Lung (tissue), 12 donors: ENCODE measurements around the gene SHANK1. TPM values are rescaled to one million over a fixed set of nuclear protein-coding genes. Genes with fewer than 3 reads are reported as not detected.

Experiments used
- ATAC-seq: fragments of 200-7000 bp; cut with Tn5 transposase; one replicate; pipeline ENCODE4 v1.9.1; 2020; ENCODE audit warnings: moderate number of reproducible peaks; ENCODE audit not compliant: insufficient read depth, low FRiP score
- DNase-seq, 3 donors: peaks; one replicate each; pipeline ENCODE4 v3.0.0-alpha.2; 2013 to 2017
- H3K27ac ChIP-seq, 2 donors: one replicate each; pipeline ENCODE4 v1.5.1; 2013; ENCODE audit warnings: mild to moderate bottlenecking in 2 of 2, moderate library complexity in 2 of 2, control low read depth in 1 of 2, inconsistent platforms in 1 of 2, low read depth in 1 of 2, low read length in 1 of 2
- H3K27me3 ChIP-seq, 3 donors: one replicate each; pipeline ENCODE4 v1.5.1; 2013; ENCODE audit warnings: low read length in 2 of 3; ENCODE audit not compliant: control insufficient read depth in 3 of 3, insufficient read depth in 3 of 3
- H3K36me3 ChIP-seq, 4 donors: one replicate each; pipeline ENCODE4 v1.5.1; 2013; ENCODE audit warnings: low read length in 4 of 4, mild to moderate bottlenecking in 1 of 4, moderate library complexity in 1 of 4; ENCODE audit not compliant: control insufficient read depth in 4 of 4, insufficient read depth in 4 of 4
- H3K4me1 ChIP-seq, 5 donors: one replicate each; pipeline ENCODE4 v1.5.1; 2013; ENCODE audit warnings: low read length in 5 of 5, mild to moderate bottlenecking in 2 of 5, moderate library complexity in 1 of 5; ENCODE audit not compliant: control insufficient read depth in 5 of 5, insufficient read depth in 5 of 5
- H3K4me3 ChIP-seq: one replicate; pipeline ENCODE4 v1.5.1; 2013; ENCODE audit warnings: mild to moderate bottlenecking, control low read depth, moderate library complexity
- H3K9ac ChIP-seq, 2 donors: one replicate each; pipeline ENCODE4 v1.5.1; 2013; ENCODE audit warnings: low read length in 2 of 2, control low read depth in 1 of 2; ENCODE audit not compliant: insufficient read depth in 1 of 2
- H3K9me3 ChIP-seq, 4 donors: one replicate each; pipeline ENCODE4 v1.5.1; 2013; ENCODE audit warnings: low read length in 3 of 4, mild to moderate bottlenecking in 1 of 4, moderate library complexity in 1 of 4; ENCODE audit not compliant: control insufficient read depth in 4 of 4, insufficient read depth in 3 of 4
- WGBS, 2 donors: extraction: QIAGEN DNeasy Blood & Tissue Kit; methylation state at CpG; one replicate each; pipeline ENCODE4 v1.1.7; 2013; 5-methylcytosine and 5-hydroxymethylcytosine counted together
- polyA plus RNA-seq, 2 donors: library from polyadenylated mRNA; stranded (reverse); fragments of 200-250 nt; gene quantifications; one replicate each; pipeline ENCODE4 v1.2.1, GENCODE V29; 2013
- total RNA-seq, 2 donors: library from RNA; depleted of rRNA in 1 of 2; stranded (reverse); fragments of >200 nt in 1 of 2; gene quantifications; one replicate each; pipeline ENCODE4 v1.2.1, GENCODE V29; 2014 to 2021
- TF ChIP-seq, protein P1 (sequence below): IDR thresholded peaks from 2 replicates; pipeline ENCODE4 v1.5.1; 2012; ENCODE audit warnings: mild to moderate bottlenecking; ENCODE audit errors: control extremely low read depth, extremely low read depth
- donor health status: control.
- donor health status: control.
- donor health status: Bipolar disorder and iron deficiency.
- donor health status: healthy.
- donor health status: DM: yes; HTN: yes; CAD: no.

SHANK1 gene
- total and polyA plus RNA-seq, 4 donors: 0.15 to 1.2 (median 0.21) TPM

DNA sequence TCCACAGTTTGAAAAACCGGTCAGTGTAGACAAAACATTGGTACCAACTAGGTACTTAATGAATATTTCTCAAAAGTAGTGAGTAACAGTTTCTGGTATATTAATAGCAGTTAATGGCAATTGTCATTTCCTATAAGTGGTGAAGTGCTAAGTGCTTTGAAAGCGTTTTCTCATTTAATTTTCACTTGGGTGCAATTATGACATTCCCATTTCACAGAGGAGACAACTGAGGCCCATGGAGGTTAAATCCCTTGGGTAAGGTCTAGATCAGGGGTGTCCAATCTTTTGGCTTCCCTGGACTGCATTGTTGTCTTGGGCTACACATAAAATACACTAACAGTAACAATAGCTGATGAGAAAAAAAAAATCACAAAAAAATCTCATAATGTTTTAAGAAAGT is 79.2 kb downstream of the SHANK1 start:
- WGBS, 2 donors: 65 to 68% methylated on average over 2 of the region's 2 CpGs
- H3K9ac ChIP-seq: no peak overlapping the region
- H3K36me3 ChIP-seq: no peaks in the 10 kb centered on the region
- no peak overlapping the region for H3K4me3 ChIP-seq
- no peak for ATAC-seq
- no peak for DNase-seq
- H3K4me1 ChIP-seq: peaks cover 0 to 4% (median 0%) of the 10 kb centered on the region in 5 donors
- peaks cover 0 to 12% (median 2%) of the 10 kb centered on the region in 4 donors for H3K9me3 ChIP-seq
- no peak overlapping the region for H3K27ac ChIP-seq
- peaks cover 4 to 35% (median 15%) of the 10 kb centered on the region in 3 donors for H3K27me3 ChIP-seq
- TF ChIP-seq, protein P1, sequence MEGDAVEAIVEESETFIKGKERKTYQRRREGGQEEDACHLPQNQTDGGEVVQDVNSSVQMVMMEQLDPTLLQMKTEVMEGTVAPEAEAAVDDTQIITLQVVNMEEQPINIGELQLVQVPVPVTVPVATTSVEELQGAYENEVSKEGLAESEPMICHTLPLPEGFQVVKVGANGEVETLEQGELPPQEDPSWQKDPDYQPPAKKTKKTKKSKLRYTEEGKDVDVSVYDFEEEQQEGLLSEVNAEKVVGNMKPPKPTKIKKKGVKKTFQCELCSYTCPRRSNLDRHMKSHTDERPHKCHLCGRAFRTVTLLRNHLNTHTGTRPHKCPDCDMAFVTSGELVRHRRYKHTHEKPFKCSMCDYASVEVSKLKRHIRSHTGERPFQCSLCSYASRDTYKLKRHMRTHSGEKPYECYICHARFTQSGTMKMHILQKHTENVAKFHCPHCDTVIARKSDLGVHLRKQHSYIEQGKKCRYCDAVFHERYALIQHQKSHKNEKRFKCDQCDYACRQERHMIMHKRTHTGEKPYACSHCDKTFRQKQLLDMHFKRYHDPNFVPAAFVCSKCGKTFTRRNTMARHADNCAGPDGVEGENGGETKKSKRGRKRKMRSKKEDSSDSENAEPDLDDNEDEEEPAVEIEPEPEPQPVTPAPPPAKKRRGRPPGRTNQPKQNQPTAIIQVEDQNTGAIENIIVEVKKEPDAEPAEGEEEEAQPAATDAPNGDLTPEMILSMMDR: no peak

DNA sequence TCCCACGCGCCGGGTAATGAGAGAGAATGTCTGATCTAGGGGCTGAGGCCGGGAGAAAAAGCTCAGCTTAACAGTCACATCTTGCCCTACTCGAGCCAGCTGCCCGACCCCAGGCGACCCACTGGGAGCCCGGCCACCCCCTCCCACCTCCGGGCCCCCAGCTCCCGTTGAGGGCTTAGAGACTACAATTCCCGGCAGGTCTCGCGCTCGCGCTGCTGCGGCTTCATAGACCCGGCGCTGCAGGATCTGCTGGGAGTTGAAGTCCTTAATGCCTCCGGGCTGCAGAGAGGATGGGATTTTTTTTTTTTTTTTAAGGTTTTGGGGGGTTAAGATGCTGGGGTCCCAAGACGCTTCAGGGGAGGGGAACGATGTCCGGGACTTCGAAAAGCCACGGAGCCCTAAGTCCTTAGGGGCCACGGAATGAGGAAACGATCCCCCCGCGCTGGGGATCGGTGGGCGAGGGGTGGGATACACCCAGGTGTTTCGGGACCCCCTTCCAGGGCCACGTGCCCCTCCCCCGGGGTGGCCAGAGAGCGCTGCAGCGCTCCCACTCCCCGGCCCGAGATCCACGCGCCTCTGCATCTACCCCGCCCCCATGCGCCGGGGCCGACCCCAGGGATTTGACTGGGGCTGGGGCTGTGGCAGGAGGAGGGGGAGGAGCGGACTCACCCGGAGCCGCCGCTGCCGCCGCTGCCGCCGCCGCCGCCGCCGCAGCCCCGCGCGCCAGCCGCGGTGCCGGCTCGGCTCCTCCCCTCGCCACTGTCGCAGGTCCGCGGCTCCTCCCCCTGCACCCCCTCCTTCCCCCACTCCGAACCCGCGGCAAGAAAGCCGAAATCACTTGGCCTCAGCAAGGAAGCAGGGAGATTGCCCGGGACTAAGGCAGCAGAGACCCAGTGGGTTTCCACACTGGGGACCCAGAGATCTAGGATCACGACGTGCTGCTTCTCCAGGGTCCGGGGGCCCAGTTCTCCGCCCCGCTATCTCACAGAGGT is 80.2 kb downstream of the SHANK1 start, which contains the start of gene SYT3:
Gene SYT3 (minus strand): TSS at position 761 of the 992 bp plus-strand sequence. CDS start 2,470 bp downstream, outside the sequence.
- TF ChIP-seq, protein P1: no peak
- Histone ChIP-seq H3K27ac (no peak within 1 kb of the TSS), H3K27me3 (peaks cover 4 to 35% (median 15%) of the 10 kb centered on the region in 3 donors), H3K4me1 (peaks cover 0 to 4% (median 0%) of the 10 kb centered on the region in 5 donors), H3K4me3 (no peak within 1 kb of the TSS), H3K9ac (no peak within 1 kb of the TSS), H3K36me3 (no peaks in the 10 kb centered on the region), H3K9me3 (peaks cover 0 to 20% (median 4%) of the 10 kb centered on the region in 4 donors)
- 4 to 7% methylated on average over 61 to 75 of the region's 76 CpGs for WGBS, 2 donors
- DNase-seq: peak; percentile 31 to 58 (median 43)
- no peak for ATAC-seq

DNA sequence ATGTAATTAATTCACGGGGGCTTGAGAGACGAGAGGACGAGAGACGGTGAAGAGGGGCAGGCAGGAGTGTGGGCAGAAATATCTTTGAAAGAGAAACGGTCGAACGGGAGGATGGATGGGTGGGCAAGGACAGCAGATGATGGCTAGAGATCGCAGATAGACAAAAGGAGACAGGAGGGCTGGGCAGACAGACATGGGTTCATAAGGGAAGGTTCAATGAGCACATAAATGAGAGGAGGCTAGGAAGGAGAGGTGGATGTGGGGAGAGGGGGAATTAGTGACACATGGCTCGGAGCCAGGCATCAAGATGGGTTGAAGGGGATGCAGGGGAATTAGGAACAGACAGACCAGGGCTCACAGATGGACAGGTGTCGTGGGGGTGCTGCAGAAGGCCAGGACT is 81.0 kb downstream of the SHANK1 start:
- DNase-seq (no peak), ATAC-seq (no peak)
- peaks cover 4 to 31% (median 15%) of the 10 kb centered on the region in 3 donors for H3K27me3 ChIP-seq
- H3K9ac ChIP-seq: no peak overlapping the region
- peaks cover 0 to 4% (median 0%) of the 10 kb centered on the region in 5 donors for H3K4me1 ChIP-seq
- TF ChIP-seq, protein P1: no peak
- peaks cover 0 to 25% (median 8%) of the 10 kb centered on the region in 4 donors for H3K9me3 ChIP-seq
- H3K27ac ChIP-seq: no peak overlapping the region
- H3K36me3 ChIP-seq: no peaks in the 10 kb centered on the region
- 38 to 51% methylated on average over 10 of the region's 10 CpGs for WGBS, 2 donors
- no peak overlapping the region for H3K4me3 ChIP-seq
